NB4 (cell line): ENCODE data around the gene ONECUT3.

ENCODE experiments used
- POLR2A ChIP-seq: IDR thresholded peaks from 2 replicates; pipeline ENCODE4 v1.6.1; 2011; ENCODE audit warnings: mild to moderate bottlenecking; ENCODE audit not compliant: insufficient read length; ENCODE audit errors: extremely low read depth
- TF ChIP-seq, protein P1 (sequence below): IDR thresholded peaks from one replicate; pipeline ENCODE4 v1.5.1; 2012; ENCODE audit warnings: low read depth, low read length

- TF ChIP-seq, protein P1, sequence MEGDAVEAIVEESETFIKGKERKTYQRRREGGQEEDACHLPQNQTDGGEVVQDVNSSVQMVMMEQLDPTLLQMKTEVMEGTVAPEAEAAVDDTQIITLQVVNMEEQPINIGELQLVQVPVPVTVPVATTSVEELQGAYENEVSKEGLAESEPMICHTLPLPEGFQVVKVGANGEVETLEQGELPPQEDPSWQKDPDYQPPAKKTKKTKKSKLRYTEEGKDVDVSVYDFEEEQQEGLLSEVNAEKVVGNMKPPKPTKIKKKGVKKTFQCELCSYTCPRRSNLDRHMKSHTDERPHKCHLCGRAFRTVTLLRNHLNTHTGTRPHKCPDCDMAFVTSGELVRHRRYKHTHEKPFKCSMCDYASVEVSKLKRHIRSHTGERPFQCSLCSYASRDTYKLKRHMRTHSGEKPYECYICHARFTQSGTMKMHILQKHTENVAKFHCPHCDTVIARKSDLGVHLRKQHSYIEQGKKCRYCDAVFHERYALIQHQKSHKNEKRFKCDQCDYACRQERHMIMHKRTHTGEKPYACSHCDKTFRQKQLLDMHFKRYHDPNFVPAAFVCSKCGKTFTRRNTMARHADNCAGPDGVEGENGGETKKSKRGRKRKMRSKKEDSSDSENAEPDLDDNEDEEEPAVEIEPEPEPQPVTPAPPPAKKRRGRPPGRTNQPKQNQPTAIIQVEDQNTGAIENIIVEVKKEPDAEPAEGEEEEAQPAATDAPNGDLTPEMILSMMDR: no peak
- TF ChIP-seq POLR2A: no peak
Measured at GRCh38 chr19:1824252-1824622, 70.9 kb downstream of the ONECUT3 start.
